Esophagus muscularis mucosa (tissue), 3 donors: ENCODE results near the gene RAG2.

ENCODE experiments used
- POLR2A ChIP-seq: fragments of 450-650 bp; IDR thresholded peaks from one replicate; pipeline ENCODE4 v1.6.1; 2017; ENCODE audit warnings: antibody characterized with exemption, moderate library complexity, mild to moderate bottlenecking, low read depth
- POLR2AphosphoS5 ChIP-seq, 2 donors: sonication (generic); formaldehyde crosslinking; IDR thresholded peaks; one replicate each; pipeline ENCODE4 v1.6.1; 2017; ENCODE audit warnings: antibody characterized with exemption in 2 of 2
- TF ChIP-seq, protein P1 (sequence below), 3 experiments: fragments of 200-600 bp in 2 of 3; fragments of 450-650 bp in 1 of 3; sonication (generic) in 2 of 3; IDR thresholded peaks; one replicate each; pipeline ENCODE4 v1.5.1; 2017 to 2019; ENCODE audit warnings: antibody characterized with exemption in 3 of 3, mild to moderate bottlenecking in 2 of 3, moderate library complexity in 1 of 3

DNA sequence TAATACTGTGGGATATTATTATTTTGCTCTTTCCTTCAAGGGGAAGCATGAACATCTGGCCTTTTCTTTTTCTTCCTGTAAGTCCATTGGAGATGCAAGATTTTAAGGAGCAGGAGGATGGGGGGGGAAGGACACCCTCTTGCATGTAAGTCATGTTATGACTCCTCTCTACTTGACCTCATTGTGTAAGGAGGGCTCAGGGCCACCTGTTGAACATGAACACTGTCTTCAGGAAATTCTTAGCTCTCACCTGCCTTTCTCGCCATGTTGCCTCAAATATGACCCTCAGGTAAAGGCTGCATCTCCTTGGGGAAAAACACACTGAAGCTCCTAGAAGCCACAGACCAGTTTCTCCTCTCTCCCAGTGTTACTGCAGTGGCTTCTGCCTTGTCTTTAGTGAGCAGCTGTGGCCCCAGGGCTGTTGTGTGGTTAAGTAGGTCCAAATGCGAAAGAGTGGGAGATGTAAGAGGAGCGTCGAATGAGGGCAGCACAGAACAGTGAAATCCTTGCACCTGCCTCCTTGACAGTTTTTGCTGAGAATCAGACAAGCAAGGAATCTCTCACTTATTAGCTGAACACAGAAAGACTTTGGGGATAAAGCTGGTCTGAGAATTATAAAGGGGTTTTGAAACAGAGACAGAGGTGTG, 31.5 kb downstream of the RAG2 start:
- TF ChIP-seq POLR2AphosphoS5 (IDR thresholded peaks at IDR 0.05) (no peak), POLR2A (no peak)
- TF ChIP-seq, protein P1, sequence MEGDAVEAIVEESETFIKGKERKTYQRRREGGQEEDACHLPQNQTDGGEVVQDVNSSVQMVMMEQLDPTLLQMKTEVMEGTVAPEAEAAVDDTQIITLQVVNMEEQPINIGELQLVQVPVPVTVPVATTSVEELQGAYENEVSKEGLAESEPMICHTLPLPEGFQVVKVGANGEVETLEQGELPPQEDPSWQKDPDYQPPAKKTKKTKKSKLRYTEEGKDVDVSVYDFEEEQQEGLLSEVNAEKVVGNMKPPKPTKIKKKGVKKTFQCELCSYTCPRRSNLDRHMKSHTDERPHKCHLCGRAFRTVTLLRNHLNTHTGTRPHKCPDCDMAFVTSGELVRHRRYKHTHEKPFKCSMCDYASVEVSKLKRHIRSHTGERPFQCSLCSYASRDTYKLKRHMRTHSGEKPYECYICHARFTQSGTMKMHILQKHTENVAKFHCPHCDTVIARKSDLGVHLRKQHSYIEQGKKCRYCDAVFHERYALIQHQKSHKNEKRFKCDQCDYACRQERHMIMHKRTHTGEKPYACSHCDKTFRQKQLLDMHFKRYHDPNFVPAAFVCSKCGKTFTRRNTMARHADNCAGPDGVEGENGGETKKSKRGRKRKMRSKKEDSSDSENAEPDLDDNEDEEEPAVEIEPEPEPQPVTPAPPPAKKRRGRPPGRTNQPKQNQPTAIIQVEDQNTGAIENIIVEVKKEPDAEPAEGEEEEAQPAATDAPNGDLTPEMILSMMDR (IDR thresholded peaks at IDR 0.05) = no peak
